ENCODE results near the gene LORICRIN. TPM values are rescaled to one million over a fixed set of nuclear protein-coding genes. Genes with fewer than 3 reads are reported as not detected.

Gene LORICRIN
- polyA plus RNA-seq, 1 donor (not counting 4 experiments of a cell fraction or from before 2014, with no cell fraction given): not detected

DNA sequence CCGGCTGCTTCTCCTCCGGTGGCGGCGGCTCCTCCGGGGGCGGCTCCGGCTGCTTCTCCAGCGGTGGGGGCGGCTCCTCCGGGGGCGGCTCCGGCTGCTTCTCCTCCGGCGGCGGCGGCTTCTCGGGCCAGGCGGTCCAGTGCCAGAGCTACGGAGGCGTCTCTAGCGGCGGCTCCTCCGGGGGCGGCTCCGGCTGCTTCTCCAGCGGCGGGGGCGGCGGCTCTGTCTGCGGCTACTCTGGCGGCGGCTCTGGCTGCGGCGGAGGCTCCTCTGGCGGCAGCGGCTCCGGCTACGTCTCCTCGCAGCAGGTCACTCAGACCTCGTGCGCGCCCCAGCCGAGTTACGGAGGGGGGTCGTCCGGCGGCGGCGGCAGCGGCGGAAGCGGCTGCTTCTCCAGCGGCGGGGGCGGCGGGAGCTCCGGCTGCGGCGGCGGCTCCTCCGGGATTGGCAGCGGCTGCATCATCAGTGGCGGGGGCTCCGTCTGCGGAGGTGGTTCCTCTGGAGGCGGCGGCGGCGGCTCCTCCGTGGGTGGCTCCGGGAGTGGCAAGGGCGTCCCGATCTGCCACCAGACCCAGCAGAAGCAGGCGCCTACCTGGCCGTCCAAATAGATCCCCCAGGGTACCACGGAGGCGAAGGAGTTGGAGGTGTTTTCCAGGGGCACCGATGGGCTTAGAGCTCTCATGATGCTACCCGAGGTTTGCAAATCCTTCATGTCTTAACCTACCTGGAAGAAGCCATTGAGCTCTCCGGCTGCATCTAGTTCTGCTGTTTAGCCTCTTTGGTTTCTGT lies 2.0 kb downstream of the LORICRIN start:
- Histone ChIP-seq H3K4me1 (ENCODE audit: control insufficient read depth, extremely low read depth, insufficient read depth, low read length) (peaks cover 5% of the 10 kb centered on the region), H3K27me3 (ENCODE audit: control insufficient read depth, extremely low read depth, insufficient read depth, low read length) (peaks cover 58% of the 10 kb centered on the region), H3K36me3 (ENCODE audit: control insufficient read depth in 2 of 2, extremely low read depth in 1 of 2, insufficient read depth in 2 of 2, low read length in 2 of 2) (no peaks in the 10 kb centered on the region), H3K79me2 (ENCODE audit: control insufficient read depth, insufficient read depth, low read length) (no peaks in the 10 kb centered on the region), H3K9me3 (ENCODE audit: control insufficient read depth, low read depth, low read length) (no peaks in the 10 kb centered on the region), H3K9ac (ENCODE audit: control insufficient read depth, extremely low read depth, insufficient read depth, low read length) (no peak overlapping the region), H3K4me3 (ENCODE audit: control insufficient read depth in 2 of 3, extremely low read depth in 1 of 3, insufficient read depth in 2 of 3, low read depth in 1 of 3, low read length in 3 of 3) (peak overlapping the region; percentile 26 to 63 (median 60)), H4K20me1 (ENCODE audit: control insufficient read depth, extremely low read depth, insufficient read depth, low read length) (no peaks in the 10 kb centered on the region), H3K4me2 (ENCODE audit: control insufficient read depth, extremely low read depth, insufficient read depth, low read depth, low read length) (peak overlapping the region; percentile 86), H3K9me1 (ENCODE audit: control insufficient read depth, extremely low read depth, insufficient read depth, low read length) (no peaks in the 10 kb centered on the region), H3K27ac (ENCODE audit: control insufficient read depth, insufficient read depth, low read length) (no peak overlapping the region), H2AFZ (ENCODE audit: control insufficient read depth, low read length) (peak overlapping the region; percentile 36)
- FAIRE-seq: no peak
- no peak for DNase-seq (ENCODE audit: low read depth, low spot score)
- TF ChIP-seq CTCF (optimal IDR thresholded peaks at IDR 0.05 in 1 of 3, IDR thresholded peaks at IDR 0.05 in 1 of 3, conservative IDR thresholded peaks at IDR 0.05 in 1 of 3; ENCODE audit: extremely low read depth in 1 of 3, insufficient read depth in 2 of 3, low read length in 3 of 3) (no peak), EZH2 (IDR thresholded peaks at IDR 0.05; ENCODE audit: low read length) (no peak)
- dilution Hi-C loops (cut with MboI; ENCODE audit: extremely low pct_ligation_motif_present, low sequenced_read_pairs): no loop called here

DNA sequence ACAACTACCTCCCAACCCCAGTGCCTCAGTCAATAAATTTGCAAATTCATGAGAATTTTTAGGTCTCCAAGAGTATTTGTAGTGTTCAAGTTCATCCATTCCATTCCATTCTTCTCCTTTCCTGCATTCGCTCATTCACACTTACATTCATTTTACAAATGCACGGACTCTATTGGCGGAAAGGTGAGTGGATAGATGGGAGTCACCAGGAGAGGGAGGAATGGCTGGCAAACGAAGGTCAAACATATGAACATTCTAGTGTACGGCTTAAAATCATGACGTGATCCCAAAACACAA lies 2.5 kb downstream of the LORICRIN start:
- H3K4me2 ChIP-seq (ENCODE audit: control insufficient read depth, extremely low read depth, insufficient read depth, low read depth, low read length): peak overlapping the region; percentile 86
- peak; percentile 92 for TF ChIP-seq EZH2 (IDR thresholded peaks at IDR 0.05; ENCODE audit: low read length)
- no peak for TF ChIP-seq CTCF (optimal IDR thresholded peaks at IDR 0.05 in 1 of 3, IDR thresholded peaks at IDR 0.05 in 1 of 3, conservative IDR thresholded peaks at IDR 0.05 in 1 of 3; ENCODE audit: extremely low read depth in 1 of 3, insufficient read depth in 2 of 3, low read length in 3 of 3)
- dilution Hi-C loops (cut with MboI; ENCODE audit: extremely low pct_ligation_motif_present, low sequenced_read_pairs): no loop called here
- FAIRE-seq: no peak
- peaks cover 5% of the 10 kb centered on the region for H3K4me1 ChIP-seq (ENCODE audit: control insufficient read depth, extremely low read depth, insufficient read depth, low read length)
- no peaks in the 10 kb centered on the region for H3K9me3 ChIP-seq (ENCODE audit: control insufficient read depth, low read depth, low read length)
- peak overlapping the region in 2 of 3 experiments; percentile 60 to 63 for H3K4me3 ChIP-seq (ENCODE audit: control insufficient read depth in 2 of 3, extremely low read depth in 1 of 3, insufficient read depth in 2 of 3, low read depth in 1 of 3, low read length in 3 of 3)
- H3K36me3 ChIP-seq (ENCODE audit: control insufficient read depth in 2 of 2, extremely low read depth in 1 of 2, insufficient read depth in 2 of 2, low read length in 2 of 2): no peaks in the 10 kb centered on the region
- no peaks in the 10 kb centered on the region for H4K20me1 ChIP-seq (ENCODE audit: control insufficient read depth, extremely low read depth, insufficient read depth, low read length)
- H3K27ac ChIP-seq (ENCODE audit: control insufficient read depth, insufficient read depth, low read length): no peak overlapping the region
- no peak for DNase-seq (ENCODE audit: low read depth, low spot score)
- peaks cover 58% of the 10 kb centered on the region for H3K27me3 ChIP-seq (ENCODE audit: control insufficient read depth, extremely low read depth, insufficient read depth, low read length)
- no peak overlapping the region for H2AFZ ChIP-seq (ENCODE audit: control insufficient read depth, low read length)
- H3K79me2 ChIP-seq (ENCODE audit: control insufficient read depth, insufficient read depth, low read length): no peaks in the 10 kb centered on the region
- H3K9ac ChIP-seq (ENCODE audit: control insufficient read depth, extremely low read depth, insufficient read depth, low read length): no peak overlapping the region
- no peaks in the 10 kb centered on the region for H3K9me1 ChIP-seq (ENCODE audit: control insufficient read depth, extremely low read depth, insufficient read depth, low read length)
